AG04450 (cell line): ENCODE data around the gene PRKCZ. TPM values are rescaled to one million over a fixed set of nuclear protein-coding genes. Genes with fewer than 3 reads are reported as not detected.

Source experiments
- CTCF ChIA-PET: fragments of 300-600, 350-600 bp; formaldehyde crosslinking; extraction: SDS; loops from one replicate; lab custom pipeline; 2022; ENCODE audit warnings: antibody characterized with exemption, inconsistent platforms; lab: Charles Lee
- POLR2A ChIA-PET: fragments of 350-600 bp; formaldehyde crosslinking; extraction: SDS; loops from one replicate; lab custom pipeline; 2021; ENCODE audit warnings: antibody characterized with exemption, inconsistent platforms; lab: Yijun Ruan, JAX
- DNase-seq: peaks from one replicate; pipeline ENCODE4 v3.0.0-alpha.2; 2011; ENCODE audit warnings: low read depth, low spot score
- H3K27ac ChIP-seq: one replicate; pipeline ENCODE4 v1.5.1; 2012; ENCODE audit warnings: low read depth, low read length, control low read depth
- H3K27me3 ChIP-seq: one replicate; pipeline ENCODE4 v1.6.0; 2012; ENCODE audit warnings: low read length; ENCODE audit not compliant: control insufficient read depth, insufficient read depth
- H3K4me3 ChIP-seq: 2 replicates; pipeline ENCODE4 v1.5.1; 2011; ENCODE audit warnings: mild to moderate bottlenecking, low read depth, low read length, control low read depth
- H3K9me3 ChIP-seq: 2 replicates; pipeline ENCODE4 v1.5.1; 2012; ENCODE audit warnings: low read length; ENCODE audit not compliant: control insufficient read depth, insufficient read depth
- CTCF ChIP-seq: IDR thresholded peaks from 2 replicates; pipeline ENCODE4 v1.5.1; 2011; ENCODE audit warnings: low read depth, low read length, control low read depth, inconsistent platforms
- polyA plus RNA-seq: library from polyadenylated mRNA; depleted of rRNA; stranded (reverse); fragments of >200 nt; gene quantifications from 2 replicates; pipeline ENCODE4 v1.2.3, GENCODE V29; 2011

Gene PRKCZ
- polyA plus RNA-seq, 1 experiment = 3.0 TPM

- ChIA-PET CTCF (interaction anchor here (0.7 to 4.0 kb wide), 3 partner anchors 11 to 231 kb away, joined by 6 to 19 read pairs (median 14); no protein-coding TSS in a partner anchor), POLR2A (no interaction called here)
- no peaks in the 10 kb centered on the region; the same call in 1 of the 2 replicates for H3K9me3 ChIP-seq
- H3K4me3 ChIP-seq = no peak overlapping the region
- H3K27me3 ChIP-seq = peaks cover 2% of the 10 kb centered on the region
- no peak for DNase-seq
- no peak overlapping the region for H3K27ac ChIP-seq
- no peak for TF ChIP-seq CTCF
Measured at GRCh38 chr1:2150801-2151200, 100.6 kb downstream of the PRKCZ start.

- Histone ChIP-seq H3K4me3 (no peak overlapping the region), H3K27ac (no peak overlapping the region), H3K9me3 (no peaks in the 10 kb centered on the region; the same call in 1 of the 2 replicates), H3K27me3 (peaks cover 2% of the 10 kb centered on the region)
- CTCF ChIA-PET = interaction anchor here (0.7 to 4.0 kb wide), 4 partner anchors 9 to 231 kb away, joined by 3 to 19 read pairs (median 10); no protein-coding TSS in a partner anchor
- POLR2A ChIA-PET = no interaction called here
- TF ChIP-seq CTCF = no peak
- no peak for DNase-seq
Measured at GRCh38 chr1:2151252-2151651, 101.0 kb downstream of the PRKCZ start.

GRCh38 chr1:2151911-2152310 is 101.7 kb downstream of the PRKCZ start:
- no peak for DNase-seq
- CTCF ChIA-PET = interaction anchor here (0.8 to 4.0 kb wide), 3 partner anchors 9 to 22 kb away, joined by 3 to 19 read pairs (median 14); no protein-coding TSS in a partner anchor
- POLR2A ChIA-PET = no interaction called here

GRCh38 chr1:2152954-2153353 is 102.7 kb downstream of the PRKCZ start:
- CTCF ChIA-PET = no interaction called here

More at GRCh38 chr1:2151911-2152310, 101.7 kb downstream of the PRKCZ start:
- H3K27me3 ChIP-seq = peaks cover 2% of the 10 kb centered on the region
- H3K27ac ChIP-seq = no peak overlapping the region
- no peaks in the 10 kb centered on the region; the same call in 1 of the 2 replicates for H3K9me3 ChIP-seq
- H3K4me3 ChIP-seq = no peak overlapping the region
- TF ChIP-seq CTCF = no peak

More at GRCh38 chr1:2152954-2153353, 102.7 kb downstream of the PRKCZ start:
- H3K9me3 ChIP-seq = no peaks in the 10 kb centered on the region; the same call in 1 of the 2 replicates
- no peak overlapping the region for H3K27ac ChIP-seq
- peaks cover 2% of the 10 kb centered on the region for H3K27me3 ChIP-seq
- TF ChIP-seq CTCF = no peak
- DNase-seq = no peak
- H3K4me3 ChIP-seq = no peak overlapping the region
- POLR2A ChIA-PET = no interaction called here
